CD14-positive monocyte (primary cell): ENCODE results near the gene TBC1D22A. TPM values are rescaled to one million over a fixed set of nuclear protein-coding genes. Genes with fewer than 3 reads are reported as not detected.

Experiments
- DNase-seq, 3 donors: peaks; one replicate each; pipeline ENCODE4 v3.0.0-alpha.2; 2011 to 2022
- H2AFZ ChIP-seq: 2 replicates; pipeline ENCODE4 v1.6.0; 2012; ENCODE audit warnings: mild to moderate bottlenecking, low read depth, low read length, inconsistent platforms; ENCODE audit not compliant: insufficient read depth, poor library complexity, severe bottlenecking
- H3K27ac ChIP-seq, 2 donors: 1 replicate in 1 of 2; 2 replicates in 1 of 2; pipeline ENCODE4 v1.5.1; 2012 to 2013; ENCODE audit warnings: low read length in 2 of 2, control low read depth in 1 of 2, inconsistent platforms in 1 of 2, low read depth in 1 of 2, mild to moderate bottlenecking in 1 of 2
- H3K27me3 ChIP-seq, 2 donors: one replicate each; pipeline versions ENCODE4 v1.6.0 to v1.6.1; 2011 to 2013; ENCODE audit warnings: low read length in 2 of 2; ENCODE audit not compliant: control insufficient read depth in 2 of 2, insufficient read depth in 2 of 2
- H3K36me3 ChIP-seq, 2 donors: replicated peaks in 1 of 2; 1 replicate in 1 of 2; 2 replicates in 1 of 2; pipeline versions ENCODE4 v1.5.1 to v1.6.1; 2012 to 2013; ENCODE audit warnings: low read length in 2 of 2, control low read depth in 1 of 2, inconsistent platforms in 1 of 2, mild to moderate bottlenecking in 1 of 2; ENCODE audit not compliant: insufficient read depth in 2 of 2, control insufficient read depth in 1 of 2
- H3K4me1 ChIP-seq, 2 donors: 1 replicate in 1 of 2; 2 replicates in 1 of 2; pipeline versions ENCODE4 v1.5.1 to v1.6.1; 2012 to 2013; ENCODE audit warnings: low read length in 2 of 2, control low read depth in 1 of 2, inconsistent platforms in 1 of 2, mild to moderate bottlenecking in 1 of 2, moderate library complexity in 1 of 2; ENCODE audit not compliant: insufficient read depth in 2 of 2, control insufficient read depth in 1 of 2
- H3K4me2 ChIP-seq: replicated peaks from 2 replicates; pipeline ENCODE3; 2012; ENCODE audit warnings: low read length, moderate library complexity, mild to moderate bottlenecking; ENCODE audit not compliant: poor library complexity, severe bottlenecking; ENCODE audit errors: extremely low read depth
- H3K4me3 ChIP-seq, 3 experiments: fragments of 200-600 bp in 1 of 3; sonication (generic) in 1 of 3; replicated peaks in 1 of 3; 1 replicate in 2 of 3; 2 replicates in 1 of 3; pipeline ENCODE4 v1.5.1; 2011 to 2013; ENCODE audit warnings: low read length in 3 of 3, mild to moderate bottlenecking in 3 of 3, control low read depth in 2 of 3, low read depth in 2 of 3, inconsistent platforms in 1 of 3, moderate library complexity in 1 of 3
- H3K79me2 ChIP-seq: 2 replicates; pipeline ENCODE4 v1.6.0; 2012; ENCODE audit warnings: mild to moderate bottlenecking, control low read depth, inconsistent platforms, low read length, moderate library complexity; ENCODE audit not compliant: insufficient read depth
- H3K9ac ChIP-seq: 2 replicates; pipeline ENCODE4 v1.6.0; 2017; ENCODE audit warnings: low read length, mild to moderate bottlenecking; ENCODE audit not compliant: insufficient read depth, poor library complexity, severe bottlenecking
- H3K9me3 ChIP-seq, 2 donors: replicated peaks in 1 of 2; 1 replicate in 1 of 2; 2 replicates in 1 of 2; pipeline versions ENCODE4 v1.5.1 to v1.6.1; 2012 to 2013; ENCODE audit warnings: low read length in 2 of 2, control low read depth in 1 of 2; ENCODE audit not compliant: control insufficient read depth in 1 of 2, insufficient read depth in 1 of 2
- H4K20me1 ChIP-seq: 2 replicates; pipeline ENCODE4 v1.6.0; 2012; ENCODE audit warnings: mild to moderate bottlenecking, low read length, control low read depth, moderate library complexity; ENCODE audit not compliant: insufficient read depth
- H3K27ac Mint-ChIP-seq, 7 donors: one replicate each; pipeline ENCODE4 v1.8.0; 2020; ENCODE audit warnings: mild to moderate bottlenecking in 7 of 7, mixed read lengths in 7 of 7, moderate library complexity in 6 of 7, inconsistent platforms in 2 of 7
- H3K27me3 Mint-ChIP-seq, 3 donors: one replicate each; pipeline ENCODE4 v1.8.0; 2021 to 2022; ENCODE audit warnings: low read depth in 3 of 3, mild to moderate bottlenecking in 3 of 3, mixed read lengths in 3 of 3, moderate library complexity in 3 of 3, inconsistent platforms in 1 of 3
- H3K36me3 Mint-ChIP-seq, 2 donors: one replicate each; pipeline ENCODE4 v1.8.0; 2020; ENCODE audit warnings: mixed read lengths in 2 of 2, inconsistent platforms in 1 of 2, mild to moderate bottlenecking in 1 of 2
- H3K4me1 Mint-ChIP-seq: one replicate; pipeline ENCODE4 v1.8.0; 2020; ENCODE audit warnings: mild to moderate bottlenecking, mixed read lengths
- H3K4me3 Mint-ChIP-seq, 2 donors: one replicate each; pipeline ENCODE4 v1.8.0; 2020; ENCODE audit warnings: mild to moderate bottlenecking in 2 of 2, mixed read lengths in 2 of 2, moderate library complexity in 1 of 2
- H3K9me3 Mint-ChIP-seq, 7 donors: one replicate each; pipeline ENCODE4 v1.8.0; 2020 to 2022; ENCODE audit warnings: mixed read lengths in 7 of 7, mild to moderate bottlenecking in 6 of 7, moderate library complexity in 6 of 7, inconsistent platforms in 2 of 7
- CTCF ChIP-seq: fragments of 200-600 bp; IDR thresholded peaks from one replicate; pipeline ENCODE4 v1.8.0; 2022; ENCODE audit warnings: antibody characterized with exemption, mild to moderate bottlenecking
- WGBS: methylation state at CpG from one replicate; pipeline ENCODE4 v1.1.5; 2013; ENCODE audit warnings: missing lambda C conversion rate; ENCODE audit not compliant: insufficient coverage; 5-methylcytosine and 5-hydroxymethylcytosine counted together
- intact Hi-C, 2 donors: fragments of 100-400 bp; cut with micrococcal nuclease; formaldehyde crosslinking; loops; one replicate each; pipeline versions ENCODE4 v1.15.0 to v1.15.1; 2023
- polyA plus RNA-seq, 3 donors: library from polyadenylated mRNA; depleted of rRNA in 1 of 3; unstranded in 2 of 3; stranded (reverse) in 1 of 3; fragments of 300-500 nt in 2 of 3; fragments of >200 nt in 1 of 3; fragmentation: Illumina TruSeq in 2 of 3; gene quantifications; 1 replicate in 2 of 3; 2 replicates in 1 of 3; pipeline ENCODE4 v1.2.3, GENCODE V29; 2012 to 2021

Gene TBC1D22A
- polyA plus RNA-seq, 3 donors: 25.9 to 36.2 (median 29.5) TPM

GRCh38 chr22:47023871-47024270 lies 261.4 kb downstream of the TBC1D22A start:
- no peaks in the 10 kb centered on the region for H3K4me1 ChIP-seq
- peaks cover 0 to 9% of the 10 kb centered on the region in 2 donors for H3K9me3 ChIP-seq
- no peaks in the 10 kb centered on the region for H3K27me3 ChIP-seq
- Mint-ChIP-seq H3K4me3 (no peak overlapping the region), H3K4me1 (no peaks in the 10 kb centered on the region), H3K27ac (no peak overlapping the region), H3K27me3 (no peaks in the 10 kb centered on the region), H3K9me3 (peaks cover 0 to 13% (median 6%) of the 10 kb centered on the region in 7 donors), H3K36me3 (peaks cover 20 to 30% of the 10 kb centered on the region in 2 donors)
- H3K9ac ChIP-seq: no peak overlapping the region
- intact Hi-C loops: no loop called here
- no peak overlapping the region for H3K4me3 ChIP-seq
- H4K20me1 ChIP-seq: peaks cover 81% of the 10 kb centered on the region
- no peak for TF ChIP-seq CTCF
- H3K36me3 ChIP-seq: peaks cover 0 to 17% of the 10 kb centered on the region in 2 donors
- no peak overlapping the region for H2AFZ ChIP-seq
- WGBS: 98% methylated on average over 8 of the region's 13 CpGs
- no peak overlapping the region for H3K27ac ChIP-seq
- no peak overlapping the region for H3K4me2 ChIP-seq
- no peaks in the 10 kb centered on the region for H3K79me2 ChIP-seq
- no peak for DNase-seq

GRCh38 chr22:47027766-47028165 lies 265.3 kb downstream of the TBC1D22A start:
- Histone ChIP-seq H3K4me1 (no peaks in the 10 kb centered on the region), H3K4me3 (no peak overlapping the region), H2AFZ (no peak overlapping the region), H3K27me3 (no peaks in the 10 kb centered on the region), H3K36me3 (peaks cover 5 to 34% of the 10 kb centered on the region in 2 donors), H3K9me3 (no peaks in the 10 kb centered on the region), H3K27ac (no peak overlapping the region), H3K9ac (no peak overlapping the region), H3K79me2 (no peaks in the 10 kb centered on the region), H4K20me1 (peaks cover 83% of the 10 kb centered on the region), H3K4me2 (no peak overlapping the region)
- WGBS: 93% methylated on average over 5 of the region's 9 CpGs
- Mint-ChIP-seq H3K36me3 (peaks cover 26 to 30% of the 10 kb centered on the region in 2 donors), H3K27ac (no peak overlapping the region), H3K4me3 (no peak overlapping the region), H3K27me3 (peaks cover 0 to 3% (median 0%) of the 10 kb centered on the region in 3 donors), H3K4me1 (no peaks in the 10 kb centered on the region), H3K9me3 (peaks cover 0 to 2% (median 0%) of the 10 kb centered on the region in 7 donors)
- intact Hi-C loops: no loop called here
- TF ChIP-seq CTCF: no peak
- DNase-seq: no peak
